WTC11 (cell line): ENCODE measurements around the gene RPA3.

Experiments used
- CREM ChIP-seq: sonication (generic); formaldehyde crosslinking; IDR thresholded peaks from 2 replicates; pipeline ENCODE4 v1.8.1; 2022; ENCODE audit warnings: mild to moderate bottlenecking, missing genetic modification reagents, moderate library complexity
- CTCF ChIP-seq: fragments of 200-600 bp; IDR thresholded peaks from 2 replicates; pipeline ENCODE4 v1.8.0; 2022; ENCODE audit warnings: antibody characterized with exemption
- ELF4 ChIP-seq: sonication (generic); formaldehyde crosslinking; IDR thresholded peaks from 2 replicates; pipeline ENCODE4 v1.8.1; 2022; ENCODE audit warnings: low read depth, mild to moderate bottlenecking, moderate library complexity, missing genetic modification reagents
- JAZF1 ChIP-seq: fragments of 250-450 bp; sonication (Bioruptor Pico); IDR thresholded peaks from 2 replicates; pipeline ENCODE4 v1.9.0; 2021; ENCODE audit warnings: moderate library complexity, mild to moderate bottlenecking, inconsistent platforms
- MYBL2 ChIP-seq: sonication (generic); formaldehyde crosslinking; IDR thresholded peaks from 2 replicates; pipeline ENCODE4 v1.8.1; 2023; ENCODE audit warnings: mild to moderate bottlenecking, moderate library complexity, missing genetic modification reagents
- NFYB ChIP-seq: sonication (generic); formaldehyde crosslinking; conservative IDR thresholded peaks from 2 replicates; pipeline ENCODE4 v1.8.0; 2022; ENCODE audit warnings: low read depth, missing genetic modification reagents
- NR2C2 ChIP-seq: sonication (generic); formaldehyde crosslinking; IDR thresholded peaks from 2 replicates; pipeline ENCODE4 v1.8.0; 2022; ENCODE audit warnings: mild to moderate bottlenecking, missing genetic modification reagents
- NR3C1 ChIP-seq: sonication (generic); formaldehyde crosslinking; conservative IDR thresholded peaks from 2 replicates; pipeline ENCODE4 v1.8.1; 2023; ENCODE audit warnings: low read depth, mild to moderate bottlenecking, missing genetic modification reagents
- TCF7 ChIP-seq: sonication (generic); formaldehyde crosslinking; IDR thresholded peaks from 2 replicates; pipeline ENCODE4 v1.8.0; 2022; ENCODE audit warnings: mild to moderate bottlenecking, low read depth, missing genetic modification reagents, moderate library complexity
- TEAD4 ChIP-seq: sonication (generic); formaldehyde crosslinking; IDR thresholded peaks from 2 replicates; pipeline ENCODE4 v1.8.0; 2022; ENCODE audit warnings: mild to moderate bottlenecking, missing genetic modification reagents
- USF2 ChIP-seq: sonication (generic); formaldehyde crosslinking; IDR thresholded peaks from 2 replicates; pipeline ENCODE4 v1.8.1; 2023; ENCODE audit warnings: mild to moderate bottlenecking, missing genetic modification reagents, moderate library complexity
- ZBTB21 ChIP-seq: sonication (generic); formaldehyde crosslinking; IDR thresholded peaks from 2 replicates; pipeline ENCODE4 v1.8.1; 2023; ENCODE audit warnings: mild to moderate bottlenecking, missing genetic modification reagents, borderline replicate concordance
- ZNF416 ChIP-seq: fragments of 250-450 bp; sonication (Bioruptor Pico); IDR thresholded peaks from 2 replicates; pipeline ENCODE4 v1.9.0; 2021; ENCODE audit warnings: mild to moderate bottlenecking, inconsistent platforms

GRCh38 chr7:7710469-7710868 is 7.9 kb downstream of the RPA3 start:
- no peak for TF ChIP-seq CTCF
- no peak for TF ChIP-seq ZBTB21 (CRISPR knock-in tag)
- TF ChIP-seq ZNF416 (CRISPR knock-in tag): no peak
- no peak for TF ChIP-seq TCF7 (CRISPR knock-in tag)
- TF ChIP-seq NR3C1: no peak
- TF ChIP-seq CREM (CRISPR knock-in tag): no peak
- no peak for TF ChIP-seq NR2C2 (CRISPR knock-in tag)
- TF ChIP-seq TEAD4 (CRISPR knock-in tag): no peak
- no peak for TF ChIP-seq ELF4 (CRISPR knock-in tag)
- no peak for TF ChIP-seq NFYB (CRISPR knock-in tag)
- no peak for TF ChIP-seq JAZF1 (CRISPR knock-in tag)
- TF ChIP-seq MYBL2 (CRISPR knock-in tag): no peak
- no peak for TF ChIP-seq USF2 (CRISPR knock-in tag)
